WTC11 (cell line): Measurements from ENCODE around the gene DLL1. TPM values are rescaled to one million over a fixed set of nuclear protein-coding genes. Genes with fewer than 3 reads are reported as not detected.

Experiments used
- ATAC-seq: fragments of 200-7000 bp; cut with Tn5 transposase; 2 replicates; pipeline ENCODE4 v1.10.0; 2021; ENCODE audit warnings: mild to moderate bottlenecking, moderate library complexity
- CTCF ChIA-PET: fragments of 300-600 bp; sonication (Branson Sonifier 250); formaldehyde crosslinking; loops from one replicate; lab custom pipeline; 2021; ENCODE audit warnings: antibody characterized with exemption; lab: Charles Lee
- POLR2A ChIA-PET: fragments of 350-600 bp; sonication (Branson Sonifier 250); formaldehyde crosslinking; loops from one replicate; lab custom pipeline; 2021; ENCODE audit warnings: antibody characterized with exemption; lab: Charles Lee
- DNase-seq: peaks from one replicate; pipeline ENCODE4 v3.0.0; 2021; ENCODE audit warnings: low spot score
- H3K27ac Mint-ChIP-seq: 2 replicates; pipeline ENCODE4 v1.8.0; 2021; ENCODE audit warnings: mixed read lengths
- H3K27me3 Mint-ChIP-seq: 2 replicates; pipeline ENCODE4 v1.8.0; 2021; ENCODE audit warnings: low read depth, mild to moderate bottlenecking, moderate library complexity, mixed read lengths
- H3K36me3 Mint-ChIP-seq: 2 replicates; pipeline ENCODE4 v1.8.0; 2021; ENCODE audit warnings: mixed read lengths
- H3K4me1 Mint-ChIP-seq: 2 replicates; pipeline ENCODE4 v1.8.0; 2022; ENCODE audit warnings: mixed read lengths
- H3K4me3 Mint-ChIP-seq: 2 replicates; pipeline ENCODE4 v1.8.0; 2021; ENCODE audit warnings: mild to moderate bottlenecking, moderate library complexity, mixed read lengths
- H3K9me3 Mint-ChIP-seq: 2 replicates; pipeline ENCODE4 v1.8.0; 2021; ENCODE audit warnings: mixed read lengths
- ATF1 ChIP-seq: sonication (generic); formaldehyde crosslinking; IDR thresholded peaks from 2 replicates; pipeline ENCODE4 v1.8.1; 2023; ENCODE audit warnings: mild to moderate bottlenecking, moderate library complexity, missing genetic modification reagents
- CBFB ChIP-seq: sonication (generic); formaldehyde crosslinking; IDR thresholded peaks from 2 replicates; pipeline ENCODE4 v1.8.1; 2022; ENCODE audit warnings: mild to moderate bottlenecking, low read depth, missing genetic modification reagents
- CDX4 ChIP-seq: fragments of 250-450 bp; sonication (Bioruptor Pico); IDR thresholded peaks from 2 replicates; pipeline ENCODE4 v1.9.0; 2021; ENCODE audit warnings: moderate library complexity, mild to moderate bottlenecking, inconsistent platforms, borderline replicate concordance
- EMX1 ChIP-seq: fragments of 250-450 bp; sonication (Bioruptor Pico); IDR thresholded peaks from 2 replicates; pipeline ENCODE4 v1.8.0; 2021; ENCODE audit warnings: mild to moderate bottlenecking
- FOXJ3 ChIP-seq: sonication (generic); formaldehyde crosslinking; IDR thresholded peaks from 2 replicates; pipeline ENCODE4 v1.9.0; 2021; ENCODE audit warnings: missing genetic modification reagents, mild to moderate bottlenecking, borderline replicate concordance
- FOXP4 ChIP-seq: sonication (generic); formaldehyde crosslinking; IDR thresholded peaks from 2 replicates; pipeline ENCODE4 v1.8.0; 2022; ENCODE audit warnings: mild to moderate bottlenecking, missing genetic modification reagents
- GRHL2 ChIP-seq: fragments of 250-450 bp; sonication (Bioruptor Pico); IDR thresholded peaks from 2 replicates; pipeline ENCODE4 v1.8.0; 2022; ENCODE audit warnings: mild to moderate bottlenecking, moderate library complexity; ENCODE audit not compliant: insufficient replicate concordance, severe bottlenecking
- GTF2I ChIP-seq: fragments of 250-450 bp; sonication (Bioruptor Pico); conservative IDR thresholded peaks from 2 replicates; pipeline ENCODE4 v1.4.0; 2021; ENCODE audit warnings: mild to moderate bottlenecking
- JUN ChIP-seq: sonication (generic); formaldehyde crosslinking; IDR thresholded peaks from 2 replicates; pipeline ENCODE4 v1.8.0; 2023; ENCODE audit warnings: mild to moderate bottlenecking, missing genetic modification reagents
- NFE2L1 ChIP-seq: sonication (generic); formaldehyde crosslinking; IDR thresholded peaks from 2 replicates; pipeline ENCODE4 v1.8.1; 2023; ENCODE audit warnings: missing genetic modification reagents
- NR2C2 ChIP-seq: sonication (generic); formaldehyde crosslinking; IDR thresholded peaks from 2 replicates; pipeline ENCODE4 v1.8.0; 2022; ENCODE audit warnings: mild to moderate bottlenecking, missing genetic modification reagents
- PRDM15 ChIP-seq: sonication (generic); formaldehyde crosslinking; IDR thresholded peaks from 2 replicates; pipeline ENCODE4 v1.8.0; 2022; ENCODE audit warnings: missing genetic modification reagents
- SMAD4 ChIP-seq: sonication (generic); formaldehyde crosslinking; IDR thresholded peaks from 2 replicates; pipeline ENCODE4 v1.8.0; 2022; ENCODE audit warnings: mild to moderate bottlenecking, missing genetic modification reagents
- SOX15 ChIP-seq: fragments of 250-450 bp; sonication (Bioruptor Pico); IDR thresholded peaks from 2 replicates; pipeline ENCODE4 v1.9.0; 2021; ENCODE audit warnings: mild to moderate bottlenecking
- TP53 ChIP-seq: sonication (generic); formaldehyde crosslinking; IDR thresholded peaks from 2 replicates; pipeline ENCODE4 v1.8.1; 2023; ENCODE audit warnings: mild to moderate bottlenecking, missing genetic modification reagents
- ZMAT4 ChIP-seq: fragments of 250-450 bp; sonication (Bioruptor Pico); IDR thresholded peaks from 2 replicates; pipeline ENCODE4 v1.9.0; 2021; ENCODE audit warnings: mild to moderate bottlenecking
- ZNF281 ChIP-seq: sonication (generic); formaldehyde crosslinking; IDR thresholded peaks from 2 replicates; pipeline ENCODE4 v1.8.0; 2023; ENCODE audit warnings: mild to moderate bottlenecking, missing genetic modification reagents
- ZNF532 ChIP-seq: fragments of 250-450 bp; sonication (Bioruptor Pico); IDR thresholded peaks from 2 replicates; pipeline ENCODE4 v1.9.0; 2021; ENCODE audit warnings: mild to moderate bottlenecking, borderline replicate concordance
- total RNA-seq: library from RNA; stranded (reverse); gene quantifications from 3 replicates; pipeline ENCODE4 v1.2.3, GENCODE V29; 2021
- TF ChIP-seq, protein P1 (sequence below): sonication (generic); formaldehyde crosslinking; IDR thresholded peaks from 2 replicates; pipeline ENCODE4 v1.8.1; 2022; ENCODE audit warnings: mild to moderate bottlenecking, moderate library complexity, missing genetic modification reagents

Gene DLL1
- total RNA-seq, 1 experiment from 2014 or later: 25.3 TPM

- TF ChIP-seq ZNF532: no peak
- no peak for TF ChIP-seq FOXJ3 (CRISPR knock-in tag)
- no peak for TF ChIP-seq NFE2L1 (CRISPR knock-in tag)
Observed at GRCh38 chr6:170278743-170279094, 12.2 kb downstream of the DLL1 start (continued).

- Mint-ChIP-seq H3K4me1 (peaks cover 25% of the 10 kb centered on the region), H3K36me3 (no peaks in the 10 kb centered on the region), H3K27ac (no peak overlapping the region), H3K27me3 (peaks cover 48% of the 10 kb centered on the region), H3K9me3 (no peaks in the 10 kb centered on the region), H3K4me3 (no peak overlapping the region)
- ChIA-PET POLR2A (interaction anchor here (0.7 kb wide), 2 partner anchors 60 to 484 kb away, joined by 3 to 5 read pairs; no protein-coding TSS in a partner anchor), CTCF (interaction anchor here (1.1 kb wide), 1 partner anchor 446 kb away, joined by 3 read pairs; no protein-coding TSS in a partner anchor)
- peak; percentile 50; the same call in 1 of the 2 replicates for ATAC-seq
- DNase-seq: no peak
- TF ChIP-seq ZMAT4 (CRISPR knock-in tag) (no peak), GRHL2 (CRISPR knock-in tag) (no peak), ZNF281 (CRISPR knock-in tag) (no peak), FOXP4 (CRISPR knock-in tag) (no peak), ATF1 (CRISPR knock-in tag) (no peak), SMAD4 (CRISPR knock-in tag) (no peak), PRDM15 (CRISPR knock-in tag) (no peak), CBFB (CRISPR knock-in tag) (no peak), EMX1 (no peak), JUN (CRISPR knock-in tag) (no peak), NR2C2 (CRISPR knock-in tag) (no peak), TP53 (CRISPR knock-in tag) (no peak), CDX4 (CRISPR knock-in tag) (no peak), GTF2I (CRISPR knock-in tag) (no peak), SOX15 (no peak)
- TF ChIP-seq, protein P1, sequence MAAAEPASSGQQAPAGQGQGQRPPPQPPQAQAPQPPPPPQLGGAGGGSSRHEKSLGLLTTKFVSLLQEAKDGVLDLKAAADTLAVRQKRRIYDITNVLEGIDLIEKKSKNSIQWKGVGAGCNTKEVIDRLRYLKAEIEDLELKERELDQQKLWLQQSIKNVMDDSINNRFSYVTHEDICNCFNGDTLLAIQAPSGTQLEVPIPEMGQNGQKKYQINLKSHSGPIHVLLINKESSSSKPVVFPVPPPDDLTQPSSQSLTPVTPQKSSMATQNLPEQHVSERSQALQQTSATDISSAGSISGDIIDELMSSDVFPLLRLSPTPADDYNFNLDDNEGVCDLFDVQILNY (CRISPR knock-in tag): no peak
Observed at GRCh38 chr6:170277893-170278742, 12.8 kb downstream of the DLL1 start.
